Left lung (tissue), 10 donors: ENCODE measurements around the gene GTF2A1. TPM values are rescaled to one million over a fixed set of nuclear protein-coding genes. Genes with fewer than 3 reads are reported as not detected.

ENCODE experiments used
- ATAC-seq: fragments of 200-7000 bp; cut with Tn5 transposase; one replicate; pipeline ENCODE4 v1.9.1; 2020; ENCODE audit warnings: moderate library complexity
- DNase-seq, 4 donors: peaks; one replicate each; pipeline ENCODE4 v3.0.0-alpha.2; 2013 to 2020
- H3K27ac ChIP-seq, 2 donors: fragments of 200-600 bp; sonication (generic) in 1 of 2; one replicate each; pipeline versions ENCODE4 v1.5.0 to v1.8.0; 2020 to 2021
- H3K27me3 ChIP-seq, 2 donors: fragments of 200-600 bp; sonication (generic) in 1 of 2; one replicate each; pipeline versions ENCODE4 v1.5.0 to v1.8.0; 2020 to 2021
- H3K36me3 ChIP-seq, 2 donors: fragments of 200-600 bp; sonication (generic) in 1 of 2; one replicate each; pipeline versions ENCODE4 v1.5.0 to v1.8.0; 2020 to 2021
- H3K4me1 ChIP-seq, 2 donors: fragments of 200-600 bp; one replicate each; pipeline ENCODE4 v1.8.0; 2021
- H3K4me3 ChIP-seq, 2 donors: fragments of 200-600 bp; sonication (generic) in 1 of 2; one replicate each; pipeline versions ENCODE4 v1.5.0 to v1.8.0; 2020 to 2021; ENCODE audit warnings: mild to moderate bottlenecking in 1 of 2
- H3K9me3 ChIP-seq, 2 donors: fragments of 200-600 bp; sonication (generic) in 1 of 2; one replicate each; pipeline versions ENCODE4 v1.5.0 to v1.8.0; 2020 to 2021
- CTCF ChIP-seq, 2 donors: fragments of 200-600 bp; sonication (generic) in 1 of 2; IDR thresholded peaks; one replicate each; pipeline versions ENCODE4 v1.5.0 to v1.8.0; 2021; ENCODE audit warnings: antibody characterized with exemption in 2 of 2
- intact Hi-C, 2 donors: fragments of 100-400 bp; cut with DNase I; formaldehyde crosslinking; loops; one replicate each; pipeline versions ENCODE4 v1.11.2 to v1.14.2; 2022
- polyA plus RNA-seq, 6 donors: library from polyadenylated mRNA; unstranded; fragments of 120-200 nt; gene quantifications; one replicate each; pipeline ENCODE4 v1.2.1, GENCODE V29; 2013; ENCODE audit not compliant: insufficient read length in 6 of 6
- total RNA-seq, 2 donors: library from RNA; stranded (reverse); fragmentation: NEBNext Ultra II Directional; extraction: Animal tissue kit (Norgen Biotek cat#: 25700); gene quantifications; one replicate each; pipeline ENCODE4 v1.2.1, GENCODE V29; 2021
- donor health status: DM: no; HTN: yes; CAD: no.
- donor health status: DM: no; HTN: no; CAD: no.

The GTF2A1 gene
- total and polyA plus RNA-seq, 8 donors = 26.0 to 41.8 (median 33.3) TPM

DNA sequence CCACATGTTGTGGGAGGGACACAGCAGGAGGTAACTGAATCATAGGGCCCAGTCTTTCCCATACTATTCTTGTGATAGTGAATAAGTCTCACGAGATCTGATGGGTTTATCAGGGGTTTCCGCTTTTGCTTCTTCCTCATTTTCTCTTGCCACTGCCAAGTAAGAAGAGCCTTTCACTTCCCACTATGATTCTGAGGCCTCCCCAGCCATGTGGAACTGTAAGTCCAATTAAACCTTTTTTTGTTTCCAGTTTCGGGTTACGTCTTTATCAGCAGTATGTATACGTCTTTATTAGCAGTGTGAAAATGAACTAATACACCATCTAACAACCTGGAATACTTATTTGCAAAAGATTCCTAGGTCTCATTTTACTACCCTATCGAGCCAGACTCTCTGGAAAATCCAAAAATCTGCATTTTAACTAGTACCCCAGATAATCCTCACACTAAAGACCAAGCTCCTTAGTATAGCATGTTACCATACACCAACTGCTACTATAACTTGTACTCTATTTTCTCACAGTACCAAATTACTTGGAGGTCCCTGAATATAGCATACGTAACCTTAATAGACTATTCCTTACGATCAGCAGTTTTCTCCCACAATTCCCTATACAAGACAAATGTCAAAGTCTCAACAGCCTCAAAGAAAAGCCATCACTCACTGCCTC, 11.5 kb downstream of the GTF2A1 start:
- Histone ChIP-seq H3K4me1 (peaks cover 0 to 33% of the 10 kb centered on the region in 2 donors), H3K36me3 (peaks cover 0 to 58% of the 10 kb centered on the region in 2 donors), H3K4me3 (no peak overlapping the region), H3K27me3 (no peaks in the 10 kb centered on the region), H3K9me3 (no peaks in the 10 kb centered on the region), H3K27ac (peak overlapping the region; percentile 24 to 70)
- ATAC-seq (peak; percentile 13), DNase-seq (no peak)
- no peak for TF ChIP-seq CTCF (IDR thresholded peaks at IDR 0.05)
- intact Hi-C loops = no loop called here

- peaks cover 0 to 33% of the 10 kb centered on the region in 2 donors for H3K4me1 ChIP-seq
- intact Hi-C loops = no loop called here
- TF ChIP-seq CTCF (IDR thresholded peaks at IDR 0.05) = no peak
- H3K36me3 ChIP-seq = peaks cover 0 to 56% of the 10 kb centered on the region in 2 donors
- H3K27ac ChIP-seq = peak overlapping the region in 1 of 2 donors; percentile 70
- H3K9me3 ChIP-seq = no peaks in the 10 kb centered on the region
- DNase-seq (peak in 2 of 4 donors; percentile 55 to 81), ATAC-seq (peak; percentile 29)
- H3K27me3 ChIP-seq = no peaks in the 10 kb centered on the region
- no peak overlapping the region for H3K4me3 ChIP-seq
These were observed 12.3 kb downstream of the GTF2A1 start for GRCh38 chr14:81208489-81208888.

DNA sequence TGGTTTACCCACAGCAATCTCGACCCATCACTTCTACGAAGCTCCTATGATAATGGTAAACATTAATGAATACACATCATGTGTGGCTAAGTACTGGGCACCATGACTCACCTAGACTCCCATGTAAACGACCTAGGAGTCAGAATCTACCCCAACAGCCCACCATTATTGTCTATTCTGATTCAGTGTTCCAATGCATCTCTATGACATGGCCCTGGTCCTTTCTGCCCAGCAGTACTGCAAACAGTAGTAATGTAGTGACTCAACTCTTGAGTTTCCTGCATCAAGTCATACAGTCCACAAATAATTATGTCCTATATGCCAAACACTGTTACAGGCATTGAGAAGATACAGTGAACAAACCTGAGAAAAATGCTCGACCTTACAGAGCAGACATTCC, 14.6 kb downstream of the GTF2A1 start:
- no peak for TF ChIP-seq CTCF (IDR thresholded peaks at IDR 0.05)
- Histone ChIP-seq H3K9me3 (no peaks in the 10 kb centered on the region), H3K4me3 (no peak overlapping the region), H3K27me3 (no peaks in the 10 kb centered on the region), H3K27ac (no peak overlapping the region), H3K36me3 (peaks cover 0 to 58% of the 10 kb centered on the region in 2 donors), H3K4me1 (peaks cover 0 to 21% of the 10 kb centered on the region in 2 donors)
- ATAC-seq (no peak), DNase-seq (no peak)
- intact Hi-C loops = no loop called here

GRCh38 chr14:81205639-81206038, 15.1 kb downstream of the GTF2A1 start:
- no peak overlapping the region for H3K27ac ChIP-seq
- DNase-seq (no peak), ATAC-seq (no peak)
- H3K27me3 ChIP-seq = no peaks in the 10 kb centered on the region
- intact Hi-C loops = no loop called here
- H3K4me1 ChIP-seq = peaks cover 0 to 17% of the 10 kb centered on the region in 2 donors
- peaks cover 0 to 63% of the 10 kb centered on the region in 2 donors for H3K36me3 ChIP-seq
- TF ChIP-seq CTCF (IDR thresholded peaks at IDR 0.05) = no peak
- H3K9me3 ChIP-seq = no peaks in the 10 kb centered on the region
- H3K4me3 ChIP-seq = no peak overlapping the region

- Histone ChIP-seq H3K27ac (no peak overlapping the region), H3K36me3 (peaks cover 0 to 80% of the 10 kb centered on the region in 2 donors), H3K4me1 (no peaks in the 10 kb centered on the region), H3K27me3 (no peaks in the 10 kb centered on the region), H3K4me3 (no peak overlapping the region), H3K9me3 (no peaks in the 10 kb centered on the region)
- intact Hi-C loops = no loop called here
- no peak for ATAC-seq
- DNase-seq = peak in 1 of 4 donors; percentile 31
- no peak for TF ChIP-seq CTCF (IDR thresholded peaks at IDR 0.05)
These were observed 20.7 kb downstream of the GTF2A1 start for GRCh38 chr14:81200054-81200453.
